Astrocyte (in vitro differentiated cells and primary cell): Measurements from ENCODE around the gene SSTR4. TPM values are rescaled to one million over a fixed set of nuclear protein-coding genes. Genes with fewer than 3 reads are reported as not detected.

Source experiments
- DNase-seq: peaks from one replicate; pipeline ENCODE4 v3.0.0-alpha.2; 2010; ENCODE audit warnings: low read depth
- FAIRE-seq: peaks from 2 replicates; lab custom pipeline; 2011; peaks lifted over from hg19 to GRCh38; lab: Jason Lieb, UNC
- H2AFZ ChIP-seq: 2 replicates; pipeline ENCODE4 v1.6.0; 2012; ENCODE audit warnings: low read depth, low read length, inconsistent platforms
- H3K27ac ChIP-seq: 2 replicates; pipeline ENCODE4 v1.5.1; 2011; ENCODE audit warnings: low read depth, low read length, inconsistent platforms
- H3K27me3 ChIP-seq: 2 replicates; pipeline ENCODE4 v1.6.0; 2011; ENCODE audit warnings: low read length, inconsistent platforms; ENCODE audit not compliant: insufficient read depth
- H3K36me3 ChIP-seq: 2 replicates; pipeline ENCODE4 v1.5.1; 2011; ENCODE audit warnings: low read length, inconsistent platforms; ENCODE audit not compliant: insufficient read depth
- H3K4me1 ChIP-seq: 2 replicates; pipeline ENCODE4 v1.5.1; 2011; ENCODE audit warnings: low read length, inconsistent platforms; ENCODE audit not compliant: insufficient read depth
- H3K4me2 ChIP-seq: 2 replicates; pipeline ENCODE4 v1.6.0; 2012; ENCODE audit warnings: low read length, inconsistent platforms
- H3K4me3 ChIP-seq: 2 replicates; pipeline ENCODE4 v1.5.1; 2011; ENCODE audit warnings: low read depth, mild to moderate bottlenecking, low read length, inconsistent platforms; ENCODE audit not compliant: insufficient read depth
- H3K79me2 ChIP-seq: 2 replicates; pipeline ENCODE4 v1.6.0; 2012; ENCODE audit warnings: mild to moderate bottlenecking, low read length, inconsistent platforms; ENCODE audit not compliant: insufficient read depth
- H3K9ac ChIP-seq: 2 replicates; pipeline ENCODE4 v1.6.0; 2012; ENCODE audit warnings: mild to moderate bottlenecking, low read length, inconsistent platforms
- H3K9me3 ChIP-seq: 2 replicates; pipeline ENCODE4 v1.5.1; 2012; ENCODE audit warnings: low read depth, mild to moderate bottlenecking, low read length, inconsistent platforms; ENCODE audit not compliant: insufficient read depth
- H4K20me1 ChIP-seq: 2 replicates; pipeline ENCODE4 v1.6.0; 2012; ENCODE audit warnings: low read length, inconsistent platforms; ENCODE audit not compliant: insufficient read depth
- H3K27ac Mint-ChIP-seq: one replicate; pipeline ENCODE4 v1.8.0; 2021; ENCODE audit warnings: mild to moderate bottlenecking, mixed read lengths; ENCODE audit not compliant: unreplicated experiment
- H3K27me3 Mint-ChIP-seq: one replicate; pipeline ENCODE4 v1.8.0; 2021; ENCODE audit warnings: low read depth, mixed read lengths; ENCODE audit not compliant: unreplicated experiment
- H3K36me3 Mint-ChIP-seq: one replicate; pipeline ENCODE4 v1.8.0; 2021; ENCODE audit warnings: low read depth, mixed read lengths; ENCODE audit not compliant: unreplicated experiment
- H3K4me1 Mint-ChIP-seq: one replicate; pipeline ENCODE4 v1.8.0; 2021; ENCODE audit warnings: low read depth, mixed read lengths; ENCODE audit not compliant: unreplicated experiment
- H3K4me3 Mint-ChIP-seq: one replicate; pipeline ENCODE4 v1.8.0; 2021; ENCODE audit warnings: mild to moderate bottlenecking, moderate library complexity, mixed read lengths; ENCODE audit not compliant: unreplicated experiment
- H3K9me3 Mint-ChIP-seq: one replicate; pipeline ENCODE4 v1.8.0; 2021; ENCODE audit warnings: mild to moderate bottlenecking, mixed read lengths; ENCODE audit not compliant: unreplicated experiment
- CTCF ChIP-seq: IDR thresholded peaks from 2 replicates; pipeline ENCODE4 v1.5.1; 2011; ENCODE audit warnings: low read depth, mild to moderate bottlenecking, inconsistent platforms, low read length, moderate library complexity; ENCODE audit not compliant: insufficient read depth
- EZH2 ChIP-seq: IDR thresholded peaks from 2 replicates; pipeline ENCODE4 v1.6.1; 2012; ENCODE audit warnings: mild to moderate bottlenecking, low read length, inconsistent platforms; ENCODE audit not compliant: insufficient read depth
- total RNA-seq: library from RNA; stranded (reverse); gene quantifications from 2 replicates; pipeline ENCODE4 v1.2.1, GENCODE V29; 2021

SSTR4 gene
- total RNA-seq, 1 donor from 2014 or later: not detected

DNA sequence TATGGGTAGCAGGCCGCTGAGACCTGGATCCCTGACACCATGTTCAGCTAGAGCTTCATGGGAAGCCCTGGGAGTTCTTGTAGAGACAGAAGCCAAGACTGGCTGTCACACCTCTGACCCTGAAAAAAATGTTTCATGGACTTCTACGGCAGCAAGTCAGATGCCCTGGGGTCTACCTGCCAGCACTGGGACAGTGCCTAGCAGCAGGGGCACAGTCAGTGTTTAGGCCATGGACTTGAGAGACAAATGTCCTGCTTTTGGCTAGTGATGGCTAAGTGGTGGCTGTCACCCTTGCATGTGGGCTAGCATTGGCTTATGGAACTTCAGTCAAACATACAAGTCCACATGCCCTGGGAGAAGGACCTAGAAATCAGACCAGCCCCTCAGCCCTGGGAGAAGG, 41.3 kb upstream of the SSTR4 start:
- Histone ChIP-seq H3K4me3 (no peak overlapping the region), H3K4me1 (no peaks in the 10 kb centered on the region), H3K27me3 (no peaks in the 10 kb centered on the region), H3K4me2 (no peak overlapping the region), H3K9ac (no peak overlapping the region), H3K9me3 (peaks cover 6% of the 10 kb centered on the region), H4K20me1 (no peaks in the 10 kb centered on the region), H3K79me2 (no peaks in the 10 kb centered on the region), H3K36me3 (no peaks in the 10 kb centered on the region), H3K27ac (no peak overlapping the region), H2AFZ (no peak overlapping the region)
- Mint-ChIP-seq H3K27me3 (peaks cover 21% of the 10 kb centered on the region), H3K4me3 (no peak overlapping the region), H3K4me1 (no peaks in the 10 kb centered on the region), H3K27ac (no peak overlapping the region), H3K9me3 (peaks cover 20% of the 10 kb centered on the region), H3K36me3 (peaks cover 2% of the 10 kb centered on the region)
- no peak for FAIRE-seq
- no peak for TF ChIP-seq CTCF
- no peak for TF ChIP-seq EZH2
- no peak for DNase-seq

- H3K79me2 ChIP-seq: no peaks in the 10 kb centered on the region
- no peaks in the 10 kb centered on the region for H3K27me3 ChIP-seq
- no peaks in the 10 kb centered on the region for H3K36me3 ChIP-seq
- no peak for TF ChIP-seq CTCF
- TF ChIP-seq EZH2: no peak
- no peak overlapping the region for H3K9ac ChIP-seq
- peaks cover 2% of the 10 kb centered on the region for H3K36me3 Mint-ChIP-seq
- H3K4me2 ChIP-seq: no peak overlapping the region
- no peaks in the 10 kb centered on the region for H4K20me1 ChIP-seq
- FAIRE-seq (no peak), DNase-seq (no peak)
- H3K4me3 ChIP-seq: no peak overlapping the region
- H3K4me3 Mint-ChIP-seq: no peak overlapping the region
- H2AFZ ChIP-seq: no peak overlapping the region
- peaks cover 6% of the 10 kb centered on the region for H3K9me3 ChIP-seq
- H3K9me3 Mint-ChIP-seq: peaks cover 13% of the 10 kb centered on the region
- H3K27ac ChIP-seq: no peak overlapping the region
- H3K27me3 Mint-ChIP-seq: peaks cover 18% of the 10 kb centered on the region
- no peaks in the 10 kb centered on the region for H3K4me1 ChIP-seq
- H3K27ac Mint-ChIP-seq: no peak overlapping the region
- no peaks in the 10 kb centered on the region for H3K4me1 Mint-ChIP-seq
Observed at GRCh38 chr20:22995923-22996322, 39.2 kb upstream of the SSTR4 start.

- peaks cover 2% of the 10 kb centered on the region for H3K36me3 Mint-ChIP-seq
- Histone ChIP-seq H3K4me3 (no peak overlapping the region), H3K27ac (no peak overlapping the region), H3K9ac (no peak overlapping the region), H3K9me3 (peaks cover 6% of the 10 kb centered on the region), H3K4me1 (no peaks in the 10 kb centered on the region), H3K36me3 (no peaks in the 10 kb centered on the region), H3K4me2 (no peak overlapping the region), H3K27me3 (no peaks in the 10 kb centered on the region), H4K20me1 (no peaks in the 10 kb centered on the region), H2AFZ (no peak overlapping the region), H3K79me2 (no peaks in the 10 kb centered on the region)
- H3K4me3 Mint-ChIP-seq: no peak overlapping the region
- DNase-seq (no peak), FAIRE-seq (no peak)
- no peak overlapping the region for H3K27ac Mint-ChIP-seq
- no peaks in the 10 kb centered on the region for H3K4me1 Mint-ChIP-seq
- H3K27me3 Mint-ChIP-seq: peaks cover 12% of the 10 kb centered on the region
- TF ChIP-seq CTCF (no peak), EZH2 (no peak)
- H3K9me3 Mint-ChIP-seq: peaks cover 6% of the 10 kb centered on the region
Observed at GRCh38 chr20:22998476-22998875, 36.6 kb upstream of the SSTR4 start.
